Calu3 (cell line): Measurements from ENCODE around the gene B2M. TPM values are rescaled to one million over a fixed set of nuclear protein-coding genes. Genes with fewer than 3 reads are reported as not detected.
"Not testable (repeated sequence)": the region's sequence is repeated elsewhere in the genome, so short reads cannot be mapped to it uniquely, and the experiment has no call there.

ENCODE experiments used
- BruUV-seq: library from RNA; stranded (reverse); fragments of 400-500 nt; replicated peaks from 2 replicates; lab custom pipeline; 2021; lab: Mats Ljungman, UMichigan
- CTCF ChIA-PET: fragments of 300-600 bp; sonication (Branson Sonifier 250); formaldehyde crosslinking; loops from one replicate; lab custom pipeline; 2022; ENCODE audit warnings: antibody characterized with exemption; lab: Charles Lee
- DNase-seq: peaks from one replicate; pipeline ENCODE4 v3.0.0; 2022
- H3K27ac Mint-ChIP-seq: one replicate; pipeline ENCODE4 v1.8.0; 2022; ENCODE audit warnings: mixed read lengths; ENCODE audit not compliant: unreplicated experiment
- H3K27me3 Mint-ChIP-seq: one replicate; pipeline ENCODE4 v1.8.0; 2022; ENCODE audit warnings: mixed read lengths; ENCODE audit not compliant: unreplicated experiment
- H3K36me3 Mint-ChIP-seq: one replicate; pipeline ENCODE4 v1.8.0; 2022; ENCODE audit warnings: mild to moderate bottlenecking, moderate library complexity, mixed read lengths; ENCODE audit not compliant: insufficient read depth, unreplicated experiment
- H3K4me1 Mint-ChIP-seq: one replicate; pipeline ENCODE4 v1.8.0; 2022; ENCODE audit warnings: mild to moderate bottlenecking, low read depth, mixed read lengths; ENCODE audit not compliant: unreplicated experiment
- H3K4me3 Mint-ChIP-seq: one replicate; pipeline ENCODE4 v1.8.0; 2022; ENCODE audit warnings: mild to moderate bottlenecking, low read depth, moderate library complexity, mixed read lengths; ENCODE audit not compliant: unreplicated experiment
- H3K9me3 Mint-ChIP-seq: one replicate; pipeline ENCODE4 v1.8.0; 2022; ENCODE audit warnings: low read depth, mixed read lengths; ENCODE audit not compliant: unreplicated experiment
- intact Hi-C: fragments of 100-400 bp; cut with micrococcal nuclease; formaldehyde crosslinking; loops from one replicate; pipeline ENCODE4 v1.10.0; 2022; ENCODE audit not compliant: unreplicated experiment
- total RNA-seq: library from RNA; stranded (reverse); gene quantifications from 2 replicates; pipeline ENCODE4 v1.2.3, GENCODE V29; 2022
- TF ChIP-seq, protein P1 (sequence below): fragments of 200-600 bp; IDR thresholded peaks from one replicate; pipeline ENCODE4 v1.8.0; 2022; ENCODE audit warnings: antibody characterized with exemption; ENCODE audit not compliant: unreplicated experiment

B2M gene
- total RNA-seq, 1 experiment from 2014 or later: 1,002 TPM

DNA sequence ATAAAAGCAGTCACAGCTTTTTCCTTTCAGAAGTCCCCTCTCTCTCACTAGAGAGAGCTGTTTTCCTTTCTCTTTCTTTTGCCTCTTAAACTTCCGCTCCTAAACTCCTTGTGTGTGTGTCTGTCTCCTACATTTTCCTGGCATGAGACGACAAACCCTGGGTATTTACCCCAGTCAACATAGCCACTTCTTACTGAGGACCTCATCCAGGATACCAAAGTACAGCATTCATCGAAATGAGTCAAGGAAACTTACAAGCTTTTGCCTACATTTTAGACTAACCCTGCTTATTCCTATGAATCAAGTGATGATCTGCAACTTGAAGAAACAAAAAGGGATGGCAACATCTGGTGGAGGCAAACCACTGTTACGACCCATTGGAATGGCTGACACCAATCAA lies 16.9 kb upstream of the B2M start:
- no TSS peak for BruUV-seq
- no peak overlapping the region for H3K27ac Mint-ChIP-seq
- peaks cover 10% of the 10 kb centered on the region for H3K27me3 Mint-ChIP-seq
- no peak for DNase-seq
- TF ChIP-seq, protein P1, sequence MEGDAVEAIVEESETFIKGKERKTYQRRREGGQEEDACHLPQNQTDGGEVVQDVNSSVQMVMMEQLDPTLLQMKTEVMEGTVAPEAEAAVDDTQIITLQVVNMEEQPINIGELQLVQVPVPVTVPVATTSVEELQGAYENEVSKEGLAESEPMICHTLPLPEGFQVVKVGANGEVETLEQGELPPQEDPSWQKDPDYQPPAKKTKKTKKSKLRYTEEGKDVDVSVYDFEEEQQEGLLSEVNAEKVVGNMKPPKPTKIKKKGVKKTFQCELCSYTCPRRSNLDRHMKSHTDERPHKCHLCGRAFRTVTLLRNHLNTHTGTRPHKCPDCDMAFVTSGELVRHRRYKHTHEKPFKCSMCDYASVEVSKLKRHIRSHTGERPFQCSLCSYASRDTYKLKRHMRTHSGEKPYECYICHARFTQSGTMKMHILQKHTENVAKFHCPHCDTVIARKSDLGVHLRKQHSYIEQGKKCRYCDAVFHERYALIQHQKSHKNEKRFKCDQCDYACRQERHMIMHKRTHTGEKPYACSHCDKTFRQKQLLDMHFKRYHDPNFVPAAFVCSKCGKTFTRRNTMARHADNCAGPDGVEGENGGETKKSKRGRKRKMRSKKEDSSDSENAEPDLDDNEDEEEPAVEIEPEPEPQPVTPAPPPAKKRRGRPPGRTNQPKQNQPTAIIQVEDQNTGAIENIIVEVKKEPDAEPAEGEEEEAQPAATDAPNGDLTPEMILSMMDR: no peak
- no peaks in the 10 kb centered on the region for H3K4me1 Mint-ChIP-seq
- intact Hi-C loops: no loop called here
- no peaks in the 10 kb centered on the region for H3K36me3 Mint-ChIP-seq
- no peak overlapping the region for H3K4me3 Mint-ChIP-seq
- CTCF ChIA-PET: no interaction called here
- H3K9me3 Mint-ChIP-seq: no peaks in the 10 kb centered on the region

DNA sequence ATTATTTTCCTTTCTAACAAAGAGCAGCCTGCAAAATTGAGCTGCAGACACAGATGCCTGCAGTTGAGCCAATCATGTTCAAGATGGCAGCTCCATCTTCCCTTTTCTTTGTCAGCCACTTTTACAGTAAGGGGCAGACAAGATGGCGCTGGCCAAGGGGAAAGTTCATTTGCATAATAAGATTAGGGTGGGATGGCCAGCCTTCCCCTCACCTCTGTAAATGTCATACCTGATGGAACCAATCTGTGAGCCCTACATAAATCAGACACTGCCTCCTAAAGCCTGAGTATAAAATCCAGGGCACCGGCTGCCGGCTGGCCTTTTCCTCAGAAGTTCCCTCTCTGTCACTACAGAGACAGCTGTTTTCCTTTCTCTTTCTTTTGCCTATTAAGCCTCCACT lies 16.0 kb upstream of the B2M start:
- CTCF ChIA-PET: no interaction called here
- no peak for DNase-seq
- BruUV-seq: no TSS peak
- TF ChIP-seq, protein P1: no peak
- intact Hi-C loops: no loop called here
- Mint-ChIP-seq H3K9me3 (no peaks in the 10 kb centered on the region), H3K4me3 (no peak overlapping the region), H3K36me3 (no peaks in the 10 kb centered on the region), H3K4me1 (no peaks in the 10 kb centered on the region), H3K27ac (no peak overlapping the region), H3K27me3 (peaks cover 10% of the 10 kb centered on the region)

DNA sequence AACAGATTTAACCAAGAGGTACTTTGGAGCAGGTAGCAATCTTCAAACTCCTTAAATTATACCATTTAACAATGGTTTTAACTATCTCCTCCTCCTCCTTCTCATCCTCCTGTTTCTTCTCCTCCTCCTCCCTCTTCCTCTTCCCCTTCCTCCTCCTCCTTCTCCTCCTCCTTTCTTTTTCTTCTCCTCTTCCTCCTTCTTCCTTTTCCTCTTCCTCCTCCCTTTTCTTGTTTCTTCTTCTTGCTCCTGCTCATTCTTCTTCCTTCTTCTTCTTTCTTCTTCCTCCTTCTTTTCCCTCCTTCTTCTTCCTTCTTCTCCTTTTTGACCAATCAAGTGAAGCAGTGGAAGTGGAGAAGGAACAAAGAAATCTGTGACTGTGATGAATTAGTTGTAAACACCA lies 14.3 kb upstream of the B2M start:
- Mint-ChIP-seq H3K9me3 (no peaks in the 10 kb centered on the region), H3K36me3 (no peaks in the 10 kb centered on the region), H3K27ac (no peak overlapping the region), H3K4me3 (no peak overlapping the region), H3K4me1 (no peaks in the 10 kb centered on the region), H3K27me3 (peaks cover 10% of the 10 kb centered on the region)
- CTCF ChIA-PET: no interaction called here
- TF ChIP-seq, protein P1: no peak
- no TSS peak for BruUV-seq
- intact Hi-C loops: no loop called here
- DNase-seq: no peak

DNA sequence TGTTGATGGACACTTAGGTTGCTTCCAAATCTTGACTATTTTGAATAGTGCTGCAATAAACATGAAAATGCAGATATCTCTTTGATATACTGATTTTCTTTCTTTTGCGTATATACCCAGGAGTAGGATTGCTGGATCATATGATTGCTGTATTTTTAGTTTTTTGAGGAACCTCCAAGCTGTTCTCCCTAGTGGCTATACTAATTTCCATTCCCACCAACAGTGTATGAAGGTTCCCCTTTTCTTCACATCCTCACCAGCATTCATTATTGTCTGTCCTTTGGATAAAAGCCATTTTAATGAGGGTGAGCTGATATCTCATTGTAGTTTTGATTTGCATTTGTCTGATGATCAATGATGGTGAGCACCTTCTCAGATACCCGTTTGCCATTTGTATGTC lies 12.7 kb upstream of the B2M start:
- no peak for DNase-seq
- no TSS peak for BruUV-seq
- Mint-ChIP-seq H3K4me3 (no peak overlapping the region), H3K9me3 (peaks cover 3% of the 10 kb centered on the region), H3K27ac (no peak overlapping the region), H3K4me1 (no peaks in the 10 kb centered on the region), H3K36me3 (no peaks in the 10 kb centered on the region), H3K27me3 (peaks cover 10% of the 10 kb centered on the region)
- intact Hi-C loops: no loop called here
- CTCF ChIA-PET: no interaction called here
- TF ChIP-seq, protein P1: no peak

DNA sequence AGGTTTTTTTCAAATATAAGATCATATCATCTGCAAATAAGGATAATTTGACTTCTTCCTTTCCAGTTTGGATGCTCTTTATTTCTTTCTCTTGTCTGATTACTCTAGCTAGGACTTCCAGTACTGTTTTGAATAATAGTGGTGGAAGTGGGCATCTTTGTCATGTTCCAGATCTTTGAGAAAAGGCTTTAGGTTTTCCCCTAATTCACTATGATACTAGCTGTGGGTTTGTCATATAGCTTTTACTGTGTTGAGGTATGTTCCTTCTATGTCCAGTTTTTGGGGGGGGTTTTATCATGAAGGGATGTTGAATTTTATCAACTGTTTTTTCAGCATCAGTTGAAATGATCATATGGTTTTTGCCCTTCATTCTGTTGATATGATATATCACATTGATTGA lies 10.6 kb upstream of the B2M start:
- DNase-seq, H3K36me3 Mint-ChIP-seq, CTCF ChIA-PET, H3K27ac Mint-ChIP-seq, BruUV-seq, H3K27me3 Mint-ChIP-seq, intact Hi-C loops, H3K9me3 Mint-ChIP-seq, H3K4me3 Mint-ChIP-seq, H3K4me1 Mint-ChIP-seq: not testable (repeated sequence)
